GM21576 (cell line): ENCODE results near the gene SLC30A3.
"Not testable (repeated sequence)": the region's sequence is repeated elsewhere in the genome, so short reads cannot be mapped to it uniquely, and the experiment has no call there.

Experiments
- ATAC-seq: cut with Tn5 transposase; IDR thresholded peaks from one replicate; pipeline ENCODE4 v1.9.1; 2021; ENCODE audit warnings: mild to moderate bottlenecking, moderate library complexity; ENCODE audit not compliant: unreplicated experiment

The SLC30A3 gene

DNA sequence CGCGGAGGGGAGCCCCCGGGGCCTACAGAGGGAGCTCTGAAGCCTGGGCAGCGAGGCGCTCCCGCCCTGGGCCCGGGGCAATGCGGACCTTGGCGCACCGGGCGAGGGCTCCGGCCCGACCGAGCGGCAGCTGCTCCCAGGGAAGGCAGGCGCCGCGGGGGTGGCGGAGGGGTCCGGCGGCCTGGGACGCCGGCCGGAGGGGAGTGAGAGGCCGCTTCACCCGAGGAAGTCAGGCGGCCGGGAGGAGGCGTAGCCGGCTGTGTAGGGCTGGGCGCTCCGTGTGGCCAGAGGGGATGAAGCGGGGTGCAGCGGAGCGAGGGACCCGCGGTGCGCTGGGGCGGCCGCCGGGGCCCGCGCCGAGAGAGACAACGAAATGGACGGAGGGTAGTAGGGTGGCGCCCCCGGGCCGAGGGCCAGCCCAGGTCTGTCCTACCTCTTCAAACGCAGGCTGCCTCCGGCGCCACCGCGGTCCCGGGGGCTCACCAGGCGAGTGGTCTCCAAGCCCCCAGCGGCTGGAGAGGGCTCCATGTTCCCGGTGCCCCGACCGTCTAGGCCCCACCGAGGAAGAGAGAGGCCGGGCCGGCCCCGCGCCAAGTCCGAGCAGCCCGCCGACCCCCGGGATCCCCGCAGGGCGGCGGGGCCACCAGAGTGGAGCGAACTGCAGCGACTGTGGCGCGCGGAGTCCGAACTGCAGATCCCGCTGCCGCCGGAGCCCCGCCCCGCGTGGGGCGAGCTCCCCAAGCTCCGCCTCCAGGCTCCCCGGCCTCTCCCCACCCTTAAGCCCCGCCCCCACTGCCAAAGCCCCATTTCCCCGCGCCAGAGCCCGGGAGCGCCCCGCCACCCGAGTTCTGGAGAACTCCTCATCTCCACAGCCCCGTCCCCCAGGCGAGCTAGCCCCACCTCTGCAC, at the start of gene SLC30A3:
Gene SLC30A3, minus strand, starts transcription at position 669 of the 908 bp plus-strand sequence. Its CDS starts 141 bp downstream, at position 528.
- ATAC-seq, result peak; percentile 43

GRCh38 chr2:27312152-27312551, 49.3 kb upstream of the SLC30A3 start:
- no peak for ATAC-seq

GRCh38 chr2:27309651-27310050, 46.8 kb upstream of the SLC30A3 start:
- no peak for ATAC-seq

- no peak for ATAC-seq
These were observed 45.6 kb upstream of the SLC30A3 start, which contains the start of gene UCN for GRCh38 chr2:27308359-27308881. TSS of gene UCN (minus strand) at chr2:27308445. CDS start at chr2:27307895, 550 bp downstream.

DNA sequence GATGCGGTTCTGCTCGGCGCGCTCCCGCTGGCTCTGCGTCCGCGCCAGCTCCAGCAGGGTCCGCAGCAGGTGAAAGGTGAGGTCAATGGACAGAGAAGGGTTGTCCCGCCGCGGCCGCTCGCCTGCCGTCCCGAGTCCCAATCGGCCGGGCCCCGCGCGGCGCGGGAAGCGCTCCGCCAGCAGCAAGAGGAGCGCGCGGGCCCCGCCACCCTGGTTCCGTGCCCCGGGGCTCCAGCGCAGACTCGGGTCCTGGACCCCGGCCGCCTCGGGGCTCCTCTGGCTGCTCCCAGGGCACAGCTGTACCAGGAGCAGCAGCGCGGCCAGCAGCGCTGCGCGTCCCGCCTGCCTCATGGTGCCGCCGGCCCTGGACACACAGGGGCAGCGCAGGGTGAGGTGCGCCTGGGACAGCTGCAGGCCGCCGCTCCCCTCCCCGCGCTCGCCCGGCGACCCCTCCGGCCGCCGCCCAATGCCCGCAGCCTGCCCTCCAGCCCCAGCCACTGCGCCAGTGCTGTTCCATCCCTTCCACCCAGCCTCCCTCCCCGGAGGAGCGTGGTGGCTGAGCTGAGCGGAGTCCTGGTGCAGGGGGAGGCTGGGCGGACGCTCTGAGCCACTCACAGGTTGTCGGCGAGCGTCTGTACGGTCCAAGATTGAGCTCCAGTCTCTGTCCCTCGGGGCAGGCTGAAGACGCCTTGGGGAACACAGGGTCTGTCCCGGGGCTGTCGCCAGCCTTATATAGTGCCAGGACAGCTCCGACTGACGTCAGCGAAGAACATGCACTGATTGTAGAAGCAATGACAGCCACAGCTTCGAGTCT, 44.9 kb upstream of the SLC30A3 start:
- ATAC-seq, result no peak

GRCh38 chr2:27307287-27307544, 44.4 kb upstream of the SLC30A3 start:
- ATAC-seq, result no peak

DNA sequence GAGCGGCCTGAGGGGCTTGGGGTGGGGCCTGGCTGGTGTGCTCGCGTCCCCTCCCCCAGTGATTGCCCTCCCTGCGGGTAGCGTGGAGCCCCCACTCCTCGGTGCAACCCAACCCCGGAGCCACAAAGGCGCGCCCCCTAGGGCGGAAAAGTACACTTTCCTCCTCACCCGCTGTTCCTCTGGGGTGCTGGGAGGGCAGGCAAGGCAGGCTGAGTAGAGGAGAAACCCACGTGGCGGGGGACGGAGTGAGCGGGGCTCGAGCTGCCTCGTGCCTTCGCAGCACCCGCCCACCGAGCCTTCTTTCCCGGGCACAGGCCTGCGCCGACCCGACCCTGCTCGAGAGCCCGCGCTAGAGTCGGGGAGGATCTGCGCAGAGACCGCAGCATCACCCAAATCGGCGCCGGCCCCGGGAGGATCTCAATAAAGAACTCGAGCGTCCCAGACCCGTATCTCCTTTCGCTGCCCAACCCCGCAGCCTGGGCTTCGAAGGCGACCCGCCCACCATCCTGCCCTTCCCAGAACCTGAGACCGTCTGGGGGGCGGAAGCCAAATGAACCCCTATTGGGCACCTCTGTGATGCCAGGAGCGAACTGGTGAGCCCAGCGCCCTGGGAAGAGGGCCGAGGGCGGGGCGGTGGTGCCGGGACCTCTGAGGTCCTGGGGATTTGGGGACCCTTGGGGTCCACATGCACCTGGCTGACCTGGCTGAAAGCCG, 43.9 kb upstream of the SLC30A3 start:
- ATAC-seq, result no peak

GRCh38 chr2:27306136-27306535, 43.3 kb upstream of the SLC30A3 start:
- ATAC-seq, result no peak

GRCh38 chr2:27305516-27305915, 42.7 kb upstream of the SLC30A3 start:
- no peak for ATAC-seq

GRCh38 chr2:27304488-27305240, 41.8 kb upstream of the SLC30A3 start:
- ATAC-seq, result no peak

DNA sequence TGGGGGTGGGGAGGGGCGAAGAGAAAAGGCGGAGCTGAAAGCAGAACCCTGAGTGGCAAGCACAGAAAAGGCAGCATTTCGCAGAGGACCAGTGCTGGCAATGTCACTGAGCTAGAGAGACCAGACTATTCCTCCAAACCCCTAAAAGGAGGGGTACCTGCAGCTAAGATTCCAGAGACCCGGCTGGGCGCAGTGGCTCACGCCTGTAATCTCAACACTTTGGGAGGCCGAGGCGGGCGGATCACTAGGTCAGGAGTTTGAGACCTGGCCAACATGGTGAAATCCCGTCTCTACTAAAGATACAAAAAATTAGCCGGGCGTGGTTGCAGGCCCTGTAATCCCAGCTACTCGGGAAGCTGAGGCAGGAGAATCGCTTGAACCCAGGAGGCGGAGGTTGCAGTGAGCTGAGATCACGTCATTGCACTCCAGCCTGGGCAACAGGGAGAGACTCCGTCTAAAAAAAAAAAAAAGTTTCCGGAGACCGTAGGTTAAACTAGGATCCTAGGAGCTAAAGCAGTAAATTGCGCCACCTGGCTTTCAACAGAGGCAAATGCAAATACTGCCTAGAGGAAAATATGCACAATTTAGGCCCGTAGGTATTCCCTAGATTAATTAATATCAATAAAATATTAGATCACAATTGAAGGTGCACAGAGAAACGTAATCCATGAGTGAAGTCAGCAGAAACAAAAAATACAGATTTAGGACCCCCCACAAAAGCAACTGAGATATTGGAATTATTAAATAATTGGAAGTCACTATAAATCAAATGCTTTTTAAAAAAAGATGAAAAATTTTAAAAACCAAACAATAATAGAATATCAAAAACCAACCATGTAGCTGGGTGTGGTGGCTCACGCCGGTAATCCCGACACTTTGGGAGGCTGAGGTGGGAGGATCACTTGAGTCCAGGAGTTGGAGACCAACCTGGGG, 40.5 kb upstream of the SLC30A3 start:
- no peak for ATAC-seq

DNA sequence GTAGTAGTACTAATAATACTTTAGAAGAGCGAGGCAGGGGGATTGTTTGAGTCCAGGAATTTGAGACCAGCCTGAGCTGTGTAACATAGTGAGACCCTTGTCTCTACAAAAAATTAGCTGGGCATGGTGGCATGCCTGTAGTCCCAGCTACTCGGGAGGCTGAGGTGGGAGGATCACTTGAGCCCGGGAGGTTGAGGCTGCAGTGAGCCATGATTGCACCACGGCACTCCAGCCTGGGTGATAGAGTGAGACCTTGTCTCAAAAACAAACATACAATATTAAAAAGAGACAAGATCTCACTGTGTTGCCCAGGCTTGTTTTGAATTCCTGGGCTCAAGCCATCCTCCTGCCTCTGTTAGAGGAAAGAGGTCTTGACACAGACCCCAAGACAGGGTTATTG, 37.8 kb upstream of the SLC30A3 start:
- not testable (repeated sequence) for ATAC-seq

- ATAC-seq, result no peak
These were observed 35.7 kb upstream of the SLC30A3 start for GRCh38 chr2:27298391-27299080.

GRCh38 chr2:27297195-27297594, 34.3 kb upstream of the SLC30A3 start:
- ATAC-seq, result no peak

GRCh38 chr2:27296481-27296880, 33.6 kb upstream of the SLC30A3 start:
- no peak for ATAC-seq

DNA sequence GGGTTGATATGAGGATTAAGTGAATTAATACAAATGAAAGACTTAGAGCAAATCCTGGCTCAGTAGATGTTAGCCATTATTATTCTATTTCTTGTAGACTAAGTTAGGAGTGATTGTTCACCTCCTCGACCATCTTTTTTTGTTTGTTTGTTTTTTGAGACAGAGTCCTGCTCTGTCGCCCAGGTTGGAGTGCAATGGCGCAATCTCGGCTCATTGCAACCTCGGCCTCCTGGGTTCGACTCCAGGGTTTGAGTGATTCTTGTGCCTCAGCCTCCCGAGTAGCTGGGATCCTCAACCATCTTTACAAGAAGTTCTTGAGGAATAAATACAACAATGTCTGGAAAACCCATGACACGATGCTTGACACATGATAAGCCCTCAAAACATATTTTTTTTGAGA, 32.1 kb upstream of the SLC30A3 start:
- ATAC-seq, result no peak

GRCh38 chr2:27291865-27292264, 29.0 kb upstream of the SLC30A3 start:
- no peak for ATAC-seq

DNA sequence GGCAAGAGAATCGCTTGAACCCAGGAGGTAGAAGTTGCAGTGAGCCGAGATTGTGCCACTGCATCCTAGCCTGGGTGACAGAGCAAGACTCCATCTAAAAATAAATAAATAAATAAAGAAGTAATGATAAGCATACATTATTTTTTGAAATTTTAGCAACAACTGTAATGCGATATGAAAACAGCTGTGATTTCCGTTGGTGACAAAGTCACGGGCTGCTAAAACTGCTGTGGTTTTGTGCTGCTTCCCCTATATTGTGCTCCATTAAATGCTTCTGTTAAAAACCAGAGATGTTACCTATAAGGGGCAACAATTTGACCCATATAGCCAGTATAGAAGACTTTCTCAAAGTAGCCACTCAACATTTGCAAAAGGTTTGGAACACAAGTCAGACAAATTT, 27.7 kb upstream of the SLC30A3 start:
- no peak for ATAC-seq

GRCh38 chr2:27288610-27289009, 25.8 kb upstream of the SLC30A3 start:
- ATAC-seq, result no peak
